SK-N-SH treated with all-trans-retinoic acid at 6 μM for 48 hours (cell line): Measurements from ENCODE around the gene DBF4.

ENCODE experiments used
- ATAC-seq: fragments of 200-7000 bp; cut with Tn5 transposase; 3 replicates; pipeline ENCODE4 v1.9.1; 2020; ENCODE audit warnings: mild to moderate bottlenecking, moderate library complexity
- ARNTL ChIP-seq: fragments of 450-650 bp; formaldehyde crosslinking; IDR thresholded peaks from 2 replicates; pipeline ENCODE4 v1.5.0; 2020; ENCODE audit warnings: low read depth, mild to moderate bottlenecking, moderate library complexity, borderline replicate concordance
- BACH2 ChIP-seq: fragments of 250-450 bp; sonication (Bioruptor Pico); IDR thresholded peaks from 2 replicates; pipeline ENCODE4 v1.9.0; 2021; ENCODE audit warnings: mild to moderate bottlenecking, borderline replicate concordance
- CSDC2 ChIP-seq: fragments of 250-450 bp; sonication (Bioruptor Pico); IDR thresholded peaks from 2 replicates; pipeline ENCODE4 v1.5.0; 2020; ENCODE audit warnings: mild to moderate bottlenecking, moderate library complexity
- ESRRG ChIP-seq: fragments of 250-450 bp; sonication (Bioruptor Pico); IDR thresholded peaks from 2 replicates; pipeline ENCODE4 v1.6.1; 2021; ENCODE audit warnings: mild to moderate bottlenecking
- GLIS3 ChIP-seq: fragments of 250-450 bp; sonication (Bioruptor Pico); IDR thresholded peaks from 2 replicates; pipeline ENCODE4 v1.5.0; 2020; ENCODE audit warnings: mild to moderate bottlenecking, moderate library complexity
- ISL1 ChIP-seq: fragments of 250-450 bp; sonication (Bioruptor Pico); IDR thresholded peaks from 2 replicates; pipeline ENCODE4 v2.1.2; 2022; ENCODE audit warnings: mild to moderate bottlenecking, moderate library complexity
- OSR1 ChIP-seq: fragments of 250-450 bp; sonication (Bioruptor Pico); IDR thresholded peaks from 2 replicates; pipeline ENCODE4 v1.8.0; 2022; ENCODE audit warnings: moderate library complexity, mild to moderate bottlenecking, inconsistent platforms
- PPARA ChIP-seq: fragments of 250-450 bp; sonication (Bioruptor Pico); IDR thresholded peaks from 2 replicates; pipeline ENCODE4 v1.5.0; 2020; ENCODE audit warnings: mild to moderate bottlenecking, borderline replicate concordance
- RARB ChIP-seq: fragments of 250-450 bp; sonication (Bioruptor Pico); IDR thresholded peaks from 2 replicates; pipeline ENCODE4 v1.8.0; 2021; ENCODE audit warnings: mild to moderate bottlenecking, moderate library complexity
- TCF4 ChIP-seq: fragments of 250-450 bp; sonication (Bioruptor Pico); IDR thresholded peaks from 2 replicates; pipeline ENCODE4 v1.8.0; 2021; ENCODE audit warnings: mild to moderate bottlenecking, moderate library complexity, borderline replicate concordance
- ZC3H10 ChIP-seq: fragments of 250-450 bp; sonication (Bioruptor Pico); IDR thresholded peaks from 2 replicates; pipeline ENCODE4 v1.5.1; 2021; ENCODE audit warnings: mild to moderate bottlenecking, moderate library complexity
- ZFP3 ChIP-seq: fragments of 250-450 bp; sonication (Bioruptor Pico); IDR thresholded peaks from 2 replicates; pipeline ENCODE4 v1.5.0; 2020; ENCODE audit warnings: mild to moderate bottlenecking, moderate library complexity
- ZNF70 ChIP-seq: fragments of 450-650 bp; formaldehyde crosslinking; IDR thresholded peaks from 2 replicates; pipeline ENCODE4 v1.5.0; 2020; ENCODE audit warnings: mild to moderate bottlenecking, moderate library complexity
- TF ChIP-seq, protein P1 (sequence below): fragments of 250-450 bp; sonication (Bioruptor Pico); IDR thresholded peaks from 2 replicates; pipeline ENCODE4 v1.5.0; 2020; ENCODE audit warnings: mild to moderate bottlenecking, moderate library complexity
- TF ChIP-seq, protein P2 (sequence below): fragments of 250-450 bp; sonication (Bioruptor Pico); IDR thresholded peaks from 2 replicates; pipeline ENCODE4 v1.8.0; 2021; ENCODE audit warnings: low read depth, mild to moderate bottlenecking, moderate library complexity, borderline replicate concordance
- TF ChIP-seq, protein P3 (sequence below): fragments of 250-450 bp; sonication (Bioruptor Pico); IDR thresholded peaks from 2 replicates; pipeline ENCODE4 v1.8.0; 2020; ENCODE audit warnings: mild to moderate bottlenecking, moderate library complexity, borderline replicate concordance
- TF ChIP-seq, protein P4 (sequence below): fragments of 250-450 bp; sonication (Bioruptor Pico); IDR thresholded peaks from 2 replicates; pipeline ENCODE4 v1.5.1; 2020; ENCODE audit warnings: low read depth, mild to moderate bottlenecking, moderate library complexity

Gene DBF4

DNA sequence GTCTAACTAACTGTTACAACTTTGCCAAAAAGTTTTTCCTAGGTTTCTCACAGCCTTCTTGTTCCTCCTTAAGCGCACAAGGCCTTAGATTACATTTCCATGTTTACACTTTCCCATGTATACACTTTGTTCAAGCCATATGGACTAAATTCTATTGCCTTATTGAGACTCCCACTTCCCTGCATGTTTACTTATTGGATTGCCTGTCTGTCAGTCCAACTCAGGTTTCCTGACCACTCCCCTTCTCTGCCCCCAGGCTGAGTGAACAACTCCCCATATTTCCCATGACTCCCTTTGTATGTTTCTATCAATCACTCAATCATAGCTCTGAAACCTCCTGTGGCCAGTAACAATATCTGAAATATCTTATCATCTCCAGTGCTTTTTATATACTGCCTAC, 43.2 kb upstream of the DBF4 start:
- TF ChIP-seq ZFP3 (CRISPR knock-in tag) (no peak), ISL1 (CRISPR knock-in tag) (no peak), BACH2 (CRISPR knock-in tag) (no peak), ZNF70 (CRISPR knock-in tag) (no peak), ESRRG (no peak), ZC3H10 (CRISPR knock-in tag) (no peak), TCF4 (CRISPR knock-in tag) (no peak), OSR1 (CRISPR knock-in tag) (no peak), PPARA (no peak), GLIS3 (CRISPR knock-in tag) (no peak), RARB (CRISPR knock-in tag) (no peak)
- TF ChIP-seq, protein P1, sequence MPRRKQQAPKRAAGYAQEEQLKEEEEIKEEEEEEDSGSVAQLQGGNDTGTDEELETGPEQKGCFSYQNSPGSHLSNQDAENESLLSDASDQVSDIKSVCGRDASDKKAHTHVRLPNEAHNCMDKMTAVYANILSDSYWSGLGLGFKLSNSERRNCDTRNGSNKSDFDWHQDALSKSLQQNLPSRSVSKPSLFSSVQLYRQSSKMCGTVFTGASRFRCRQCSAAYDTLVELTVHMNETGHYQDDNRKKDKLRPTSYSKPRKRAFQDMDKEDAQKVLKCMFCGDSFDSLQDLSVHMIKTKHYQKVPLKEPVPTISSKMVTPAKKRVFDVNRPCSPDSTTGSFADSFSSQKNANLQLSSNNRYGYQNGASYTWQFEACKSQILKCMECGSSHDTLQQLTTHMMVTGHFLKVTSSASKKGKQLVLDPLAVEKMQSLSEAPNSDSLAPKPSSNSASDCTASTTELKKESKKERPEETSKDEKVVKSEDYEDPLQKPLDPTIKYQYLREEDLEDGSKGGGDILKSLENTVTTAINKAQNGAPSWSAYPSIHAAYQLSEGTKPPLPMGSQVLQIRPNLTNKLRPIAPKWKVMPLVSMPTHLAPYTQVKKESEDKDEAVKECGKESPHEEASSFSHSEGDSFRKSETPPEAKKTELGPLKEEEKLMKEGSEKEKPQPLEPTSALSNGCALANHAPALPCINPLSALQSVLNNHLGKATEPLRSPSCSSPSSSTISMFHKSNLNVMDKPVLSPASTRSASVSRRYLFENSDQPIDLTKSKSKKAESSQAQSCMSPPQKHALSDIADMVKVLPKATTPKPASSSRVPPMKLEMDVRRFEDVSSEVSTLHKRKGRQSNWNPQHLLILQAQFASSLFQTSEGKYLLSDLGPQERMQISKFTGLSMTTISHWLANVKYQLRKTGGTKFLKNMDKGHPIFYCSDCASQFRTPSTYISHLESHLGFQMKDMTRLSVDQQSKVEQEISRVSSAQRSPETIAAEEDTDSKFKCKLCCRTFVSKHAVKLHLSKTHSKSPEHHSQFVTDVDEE (CRISPR knock-in tag): no peak
- TF ChIP-seq, protein P2, sequence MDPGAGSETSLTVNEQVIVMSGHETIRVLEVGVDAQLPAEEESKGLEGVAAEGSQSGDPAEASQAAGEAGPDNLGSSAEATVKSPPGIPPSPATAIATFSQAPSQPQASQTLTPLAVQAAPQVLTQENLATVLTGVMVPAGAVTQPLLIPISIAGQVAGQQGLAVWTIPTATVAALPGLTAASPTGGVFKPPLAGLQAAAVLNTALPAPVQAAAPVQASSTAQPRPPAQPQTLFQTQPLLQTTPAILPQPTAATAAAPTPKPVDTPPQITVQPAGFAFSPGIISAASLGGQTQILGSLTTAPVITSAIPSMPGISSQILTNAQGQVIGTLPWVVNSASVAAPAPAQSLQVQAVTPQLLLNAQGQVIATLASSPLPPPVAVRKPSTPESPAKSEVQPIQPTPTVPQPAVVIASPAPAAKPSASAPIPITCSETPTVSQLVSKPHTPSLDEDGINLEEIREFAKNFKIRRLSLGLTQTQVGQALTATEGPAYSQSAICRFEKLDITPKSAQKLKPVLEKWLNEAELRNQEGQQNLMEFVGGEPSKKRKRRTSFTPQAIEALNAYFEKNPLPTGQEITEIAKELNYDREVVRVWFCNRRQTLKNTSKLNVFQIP: no peak
- TF ChIP-seq, protein P3, sequence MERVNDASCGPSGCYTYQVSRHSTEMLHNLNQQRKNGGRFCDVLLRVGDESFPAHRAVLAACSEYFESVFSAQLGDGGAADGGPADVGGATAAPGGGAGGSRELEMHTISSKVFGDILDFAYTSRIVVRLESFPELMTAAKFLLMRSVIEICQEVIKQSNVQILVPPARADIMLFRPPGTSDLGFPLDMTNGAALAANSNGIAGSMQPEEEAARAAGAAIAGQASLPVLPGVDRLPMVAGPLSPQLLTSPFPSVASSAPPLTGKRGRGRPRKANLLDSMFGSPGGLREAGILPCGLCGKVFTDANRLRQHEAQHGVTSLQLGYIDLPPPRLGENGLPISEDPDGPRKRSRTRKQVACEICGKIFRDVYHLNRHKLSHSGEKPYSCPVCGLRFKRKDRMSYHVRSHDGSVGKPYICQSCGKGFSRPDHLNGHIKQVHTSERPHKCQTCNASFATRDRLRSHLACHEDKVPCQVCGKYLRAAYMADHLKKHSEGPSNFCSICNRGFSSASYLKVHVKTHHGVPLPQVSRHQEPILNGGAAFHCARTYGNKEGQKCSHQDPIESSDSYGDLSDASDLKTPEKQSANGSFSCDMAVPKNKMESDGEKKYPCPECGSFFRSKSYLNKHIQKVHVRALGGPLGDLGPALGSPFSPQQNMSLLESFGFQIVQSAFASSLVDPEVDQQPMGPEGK (CRISPR knock-in tag): no peak
- no peak for ATAC-seq

DNA sequence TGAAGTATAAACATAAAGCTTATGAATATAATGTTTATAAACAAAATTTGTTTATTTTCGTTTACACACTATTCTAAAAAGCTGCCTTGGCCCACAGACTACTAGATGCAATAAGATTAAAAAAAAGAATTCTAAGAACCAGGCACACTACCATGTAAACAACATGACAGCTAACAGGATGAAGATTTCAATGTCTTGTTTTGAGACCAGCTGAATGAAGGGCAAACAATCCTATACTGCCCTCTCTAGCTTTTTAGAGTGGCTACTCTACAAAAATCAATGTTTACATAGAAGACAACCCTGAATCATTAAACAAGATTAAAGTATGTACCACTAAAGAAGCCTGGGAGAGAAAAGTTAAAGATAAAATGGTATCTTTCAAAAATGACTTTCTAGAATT, 38.7 kb upstream of the DBF4 start:
- ATAC-seq: no peak
- TF ChIP-seq OSR1 (CRISPR knock-in tag): no peak
- no peak for TF ChIP-seq ARNTL
- TF ChIP-seq, protein P2: no peak

DNA sequence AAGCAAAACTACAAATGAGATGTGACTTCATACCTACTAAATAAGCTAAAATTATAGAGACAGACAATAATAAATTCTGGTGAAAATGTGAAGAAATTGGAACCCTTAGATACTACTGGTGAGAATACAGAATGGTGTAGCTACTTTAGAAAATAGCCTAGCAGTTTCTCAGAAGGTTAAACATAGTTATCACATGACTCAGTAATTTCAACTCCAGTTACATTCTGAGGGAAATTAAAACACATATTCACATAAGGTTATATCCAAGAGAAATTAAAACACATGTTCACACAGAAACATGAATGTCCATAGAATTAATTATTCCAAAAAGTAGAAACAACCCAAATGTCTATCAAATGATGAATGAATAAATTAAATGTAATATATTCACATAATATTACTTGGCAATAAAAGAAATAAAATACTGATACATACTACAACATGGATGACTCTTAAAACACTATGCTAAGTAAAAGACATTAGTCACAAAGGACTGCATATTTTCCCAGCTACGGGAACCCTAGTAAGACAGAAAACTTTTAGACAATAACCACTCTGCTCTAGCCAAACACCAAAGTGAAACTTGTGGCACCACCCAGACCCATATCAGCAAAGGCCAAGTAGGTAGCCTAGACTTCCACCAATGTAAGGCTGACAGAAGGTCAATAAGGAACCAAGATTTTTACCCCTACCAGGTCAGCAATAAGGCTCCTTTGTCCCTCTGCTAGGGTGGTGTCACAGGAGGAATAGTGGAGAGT, 25.3 kb upstream of the DBF4 start:
- TF ChIP-seq RARB (CRISPR knock-in tag): no peak
- TF ChIP-seq, protein P4, sequence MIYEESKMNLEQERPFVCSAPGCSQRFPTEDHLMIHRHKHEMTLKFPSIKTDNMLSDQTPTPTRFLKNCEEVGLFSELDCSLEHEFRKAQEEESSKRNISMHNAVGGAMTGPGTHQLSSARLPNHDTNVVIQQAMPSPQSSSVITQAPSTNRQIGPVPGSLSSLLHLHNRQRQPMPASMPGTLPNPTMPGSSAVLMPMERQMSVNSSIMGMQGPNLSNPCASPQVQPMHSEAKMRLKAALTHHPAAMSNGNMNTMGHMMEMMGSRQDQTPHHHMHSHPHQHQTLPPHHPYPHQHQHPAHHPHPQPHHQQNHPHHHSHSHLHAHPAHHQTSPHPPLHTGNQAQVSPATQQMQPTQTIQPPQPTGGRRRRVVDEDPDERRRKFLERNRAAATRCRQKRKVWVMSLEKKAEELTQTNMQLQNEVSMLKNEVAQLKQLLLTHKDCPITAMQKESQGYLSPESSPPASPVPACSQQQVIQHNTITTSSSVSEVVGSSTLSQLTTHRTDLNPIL (CRISPR knock-in tag): no peak
- no peak for TF ChIP-seq OSR1 (CRISPR knock-in tag)
- TF ChIP-seq, all 23 proteins: peak for 0
- ATAC-seq: peak; percentile 32; the same call in 1 of the 3 replicates

DNA sequence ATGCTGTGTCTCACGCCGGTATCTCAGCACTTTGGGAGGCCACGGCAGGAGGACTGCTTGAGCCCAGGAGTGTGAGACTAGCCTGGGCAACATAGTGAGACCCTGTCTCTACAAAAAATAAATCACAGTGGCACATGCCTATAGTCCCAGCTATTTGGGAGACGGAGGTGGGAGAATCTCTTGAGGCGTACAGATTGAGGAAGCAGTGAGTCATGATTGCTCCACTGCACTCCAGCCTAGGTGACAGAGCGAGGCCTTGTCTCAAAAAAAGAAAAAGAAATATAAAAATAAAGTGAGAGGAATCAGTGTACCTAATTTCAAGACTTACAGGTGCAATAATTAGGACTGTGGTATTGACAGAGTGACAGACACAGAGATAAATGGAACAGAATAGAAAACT, 24.0 kb upstream of the DBF4 start:
- ATAC-seq: no peak
- TF ChIP-seq CSDC2 (CRISPR knock-in tag) (no peak), ZFP3 (CRISPR knock-in tag) (no peak), ZC3H10 (CRISPR knock-in tag) (no peak)
